ENCODE data around the gene TGFB1.

The TGFB1 gene

GRCh38 chr19:41299755-41300089, 54.0 kb downstream of the TGFB1 start:
- H2AK5ac ChIP-seq (ENCODE audit: low read length), result no peak overlapping the region
- no peak overlapping the region for H2BK15ac ChIP-seq (replicated peaks; ENCODE audit: low read depth)
- H3K27me3 ChIP-seq (ENCODE audit: insufficient read depth, low read length, poor library complexity), result no peaks in the 10 kb centered on the region
- no peak overlapping the region for H3K23ac ChIP-seq (ENCODE audit: low read length)
- H4K5ac ChIP-seq (ENCODE audit: low read length), result no peak overlapping the region
- no peak overlapping the region for H3K4ac ChIP-seq (ENCODE audit: low read depth, low read length)
- H2BK5ac ChIP-seq (ENCODE audit: low read length), result no peak overlapping the region
- no peak overlapping the region for H4K8ac ChIP-seq (ENCODE audit: low read depth, low read length)
- no peaks in the 10 kb centered on the region for H3K4me1 ChIP-seq (ENCODE audit: control insufficient read depth, low read depth, low read length)
- H3K18ac ChIP-seq (ENCODE audit: low read length), result no peak overlapping the region
- H3K4me2 ChIP-seq (ENCODE audit: low read length), result no peak overlapping the region
- peaks cover 66% of the 10 kb centered on the region for H3K36me3 ChIP-seq (ENCODE audit: control insufficient read depth, insufficient read depth, low read length)
- no peak overlapping the region for H3K9ac ChIP-seq (ENCODE audit: low read length)
- H3K79me2 ChIP-seq (ENCODE audit: control insufficient read depth, insufficient read depth, low read length), result no peaks in the 10 kb centered on the region
- no peak for DNase-seq
- H3K79me1 ChIP-seq (ENCODE audit: low read length), result peaks cover 14% of the 10 kb centered on the region
- WGBS (ENCODE audit: extremely low coverage, insufficient coverage, low lambda C conversion rate), result no CpG with 5 or more reads among the region's 4 CpGs
- no peak overlapping the region for H3K56ac ChIP-seq (ENCODE audit: low read length)
- no peak overlapping the region for H3K4me3 ChIP-seq (ENCODE audit: low read length)
- no peak overlapping the region for H3K27ac ChIP-seq (ENCODE audit: low read depth, low read length)
- no peak overlapping the region for H2BK120ac ChIP-seq (ENCODE audit: low read depth, low read length)

DNA sequence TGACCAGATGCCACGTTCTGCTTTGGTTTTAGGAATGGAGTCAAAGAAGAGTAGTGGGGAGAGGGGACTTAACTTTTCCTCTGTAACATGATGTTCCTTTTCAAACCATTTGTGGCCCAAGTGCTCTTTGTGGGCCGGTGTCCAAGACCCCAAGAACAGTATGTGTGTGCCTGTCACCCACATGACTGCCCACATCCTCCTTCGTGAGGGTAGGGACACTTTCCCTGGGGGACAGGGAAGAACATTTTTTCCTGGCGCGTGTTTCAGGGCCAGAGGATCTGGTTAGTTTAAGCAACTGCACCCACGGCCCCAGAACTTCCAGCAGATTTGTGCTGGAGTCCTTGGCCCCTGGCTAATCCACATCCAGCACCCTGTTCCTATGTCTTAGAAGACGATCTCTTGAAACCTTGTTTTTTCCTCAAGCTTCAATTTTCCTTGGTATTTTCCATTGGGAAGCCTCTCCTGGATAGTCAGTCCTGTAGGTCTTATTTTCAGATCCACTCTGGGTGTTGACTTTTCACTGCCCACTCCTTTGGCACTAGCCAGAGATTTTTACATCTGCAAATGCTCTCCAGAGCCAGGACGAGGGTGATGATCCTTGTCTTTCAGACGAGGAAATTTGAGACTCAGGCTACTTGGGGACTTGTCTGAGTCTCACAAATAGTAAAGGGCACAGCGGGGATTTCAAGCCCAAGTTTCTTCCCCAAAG, 54.5 kb downstream of the TGFB1 start:
- no peak overlapping the region for H2AK5ac ChIP-seq (ENCODE audit: low read length)
- WGBS (ENCODE audit: extremely low coverage, insufficient coverage, low lambda C conversion rate), result no CpG with 5 or more reads among the region's 10 CpGs
- no peak overlapping the region for H2BK5ac ChIP-seq (ENCODE audit: low read length)
- H2BK120ac ChIP-seq (ENCODE audit: low read depth, low read length), result no peak overlapping the region
- no peak overlapping the region for H3K9ac ChIP-seq (ENCODE audit: low read length)
- no peak overlapping the region for H3K23ac ChIP-seq (ENCODE audit: low read length)
- H3K36me3 ChIP-seq (ENCODE audit: control insufficient read depth, insufficient read depth, low read length), result peaks cover 65% of the 10 kb centered on the region
- H4K5ac ChIP-seq (ENCODE audit: low read length), result no peak overlapping the region
- H3K4me3 ChIP-seq (ENCODE audit: low read length), result no peak overlapping the region
- H3K4me1 ChIP-seq (ENCODE audit: control insufficient read depth, low read depth, low read length), result no peaks in the 10 kb centered on the region
- H2BK15ac ChIP-seq (replicated peaks; ENCODE audit: low read depth), result no peak overlapping the region
- H3K79me1 ChIP-seq (ENCODE audit: low read length), result peaks cover 15% of the 10 kb centered on the region
- no peak overlapping the region for H3K4me2 ChIP-seq (ENCODE audit: low read length)
- H3K27me3 ChIP-seq (ENCODE audit: insufficient read depth, low read length, poor library complexity), result no peaks in the 10 kb centered on the region
- DNase-seq, result no peak
- no peak overlapping the region for H3K4ac ChIP-seq (ENCODE audit: low read depth, low read length)
- H3K79me2 ChIP-seq (ENCODE audit: control insufficient read depth, insufficient read depth, low read length), result no peaks in the 10 kb centered on the region
- H3K27ac ChIP-seq (ENCODE audit: low read depth, low read length), result no peak overlapping the region
- H3K56ac ChIP-seq (ENCODE audit: low read length), result no peak overlapping the region
- H3K18ac ChIP-seq (ENCODE audit: low read length), result no peak overlapping the region
- no peak overlapping the region for H4K8ac ChIP-seq (ENCODE audit: low read depth, low read length)

GRCh38 chr19:41298348-41298964, 55.3 kb downstream of the TGFB1 start:
- Histone ChIP-seq H3K23ac (ENCODE audit: low read length) (no peak overlapping the region), H2BK15ac (replicated peaks; ENCODE audit: low read depth) (no peak overlapping the region), H3K9ac (ENCODE audit: low read length) (no peak overlapping the region), H3K27me3 (ENCODE audit: insufficient read depth, low read length, poor library complexity) (no peaks in the 10 kb centered on the region), H2BK5ac (ENCODE audit: low read length) (no peak overlapping the region), H3K56ac (ENCODE audit: low read length) (no peak overlapping the region), H3K79me1 (ENCODE audit: low read length) (peaks cover 17% of the 10 kb centered on the region), H3K36me3 (ENCODE audit: control insufficient read depth, insufficient read depth, low read length) (peaks cover 62% of the 10 kb centered on the region), H3K18ac (ENCODE audit: low read length) (no peak overlapping the region), H2BK120ac (ENCODE audit: low read depth, low read length) (no peak overlapping the region), H2AK5ac (ENCODE audit: low read length) (no peak overlapping the region), H3K4me2 (ENCODE audit: low read length) (no peak overlapping the region), H3K4me3 (ENCODE audit: low read length) (no peak overlapping the region), H3K4me1 (ENCODE audit: control insufficient read depth, low read depth, low read length) (no peaks in the 10 kb centered on the region), H4K5ac (ENCODE audit: low read length) (no peak overlapping the region), H3K4ac (ENCODE audit: low read depth, low read length) (no peak overlapping the region), H3K27ac (ENCODE audit: low read depth, low read length) (no peak overlapping the region), H3K79me2 (ENCODE audit: control insufficient read depth, insufficient read depth, low read length) (no peaks in the 10 kb centered on the region), H4K8ac (ENCODE audit: low read depth, low read length) (no peak overlapping the region)
- no CpG with 5 or more reads among the region's 4 CpGs for WGBS (ENCODE audit: extremely low coverage, insufficient coverage, low lambda C conversion rate)
- peak; percentile 80 for DNase-seq

- Histone ChIP-seq H3K36me3 (ENCODE audit: control insufficient read depth, insufficient read depth, low read length) (peaks cover 62% of the 10 kb centered on the region), H3K79me1 (ENCODE audit: low read length) (peaks cover 17% of the 10 kb centered on the region), H2BK120ac (ENCODE audit: low read depth, low read length) (no peak overlapping the region), H3K4ac (ENCODE audit: low read depth, low read length) (no peak overlapping the region), H3K79me2 (ENCODE audit: control insufficient read depth, insufficient read depth, low read length) (no peaks in the 10 kb centered on the region), H3K4me3 (ENCODE audit: low read length) (no peak overlapping the region), H2BK15ac (replicated peaks; ENCODE audit: low read depth) (no peak overlapping the region), H3K23ac (ENCODE audit: low read length) (no peak overlapping the region), H2AK5ac (ENCODE audit: low read length) (no peak overlapping the region), H3K9ac (ENCODE audit: low read length) (no peak overlapping the region), H3K56ac (ENCODE audit: low read length) (no peak overlapping the region), H3K27me3 (ENCODE audit: insufficient read depth, low read length, poor library complexity) (no peaks in the 10 kb centered on the region), H3K27ac (ENCODE audit: low read depth, low read length) (no peak overlapping the region), H4K5ac (ENCODE audit: low read length) (no peak overlapping the region), H2BK5ac (ENCODE audit: low read length) (no peak overlapping the region), H4K8ac (ENCODE audit: low read depth, low read length) (no peak overlapping the region), H3K4me1 (ENCODE audit: control insufficient read depth, low read depth, low read length) (no peaks in the 10 kb centered on the region), H3K4me2 (ENCODE audit: low read length) (no peak overlapping the region), H3K18ac (ENCODE audit: low read length) (no peak overlapping the region)
- no CpG with 5 or more reads among the region's 7 CpGs for WGBS (ENCODE audit: extremely low coverage, insufficient coverage, low lambda C conversion rate)
- DNase-seq, result no peak
Observed at GRCh38 chr19:41297628-41298347, 55.9 kb downstream of the TGFB1 start.

DNA sequence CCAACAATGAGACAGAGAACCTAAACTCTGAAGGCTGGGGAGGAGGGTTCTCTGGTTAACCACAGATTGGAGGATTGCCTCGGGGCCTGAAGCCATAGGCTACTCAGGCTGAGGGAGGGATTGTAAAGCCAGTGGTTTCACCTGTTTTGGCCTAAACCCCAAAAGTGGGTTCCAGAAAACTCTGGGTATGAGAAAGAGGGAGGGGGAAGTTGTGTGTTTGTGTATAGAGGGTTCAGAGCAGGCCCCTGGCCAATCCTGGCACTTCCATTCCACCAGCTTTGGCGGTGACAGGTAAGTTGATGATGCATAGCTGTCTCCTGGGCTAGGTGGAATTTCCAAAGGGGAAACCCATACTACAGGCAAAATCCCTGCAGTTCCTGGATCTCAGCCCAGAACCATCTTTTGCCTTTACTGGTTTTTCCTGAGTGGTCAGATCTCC, 57.3 kb downstream of the TGFB1 start:
- Histone ChIP-seq H3K4me1 (ENCODE audit: control insufficient read depth, low read depth, low read length) (no peaks in the 10 kb centered on the region), H2AK5ac (ENCODE audit: low read length) (no peak overlapping the region), H3K9ac (ENCODE audit: low read length) (no peak overlapping the region), H3K23ac (ENCODE audit: low read length) (no peak overlapping the region), H4K8ac (ENCODE audit: low read depth, low read length) (no peak overlapping the region), H3K79me1 (ENCODE audit: low read length) (peaks cover 20% of the 10 kb centered on the region), H3K4me2 (ENCODE audit: low read length) (no peak overlapping the region), H3K27ac (ENCODE audit: low read depth, low read length) (no peak overlapping the region), H3K79me2 (ENCODE audit: control insufficient read depth, insufficient read depth, low read length) (no peaks in the 10 kb centered on the region), H3K18ac (ENCODE audit: low read length) (no peak overlapping the region), H4K5ac (ENCODE audit: low read length) (no peak overlapping the region), H3K36me3 (ENCODE audit: control insufficient read depth, insufficient read depth, low read length) (peaks cover 66% of the 10 kb centered on the region), H2BK5ac (ENCODE audit: low read length) (no peak overlapping the region), H3K56ac (ENCODE audit: low read length) (no peak overlapping the region), H3K4ac (ENCODE audit: low read depth, low read length) (no peak overlapping the region), H2BK120ac (ENCODE audit: low read depth, low read length) (no peak overlapping the region), H3K4me3 (ENCODE audit: low read length) (no peak overlapping the region), H2BK15ac (replicated peaks; ENCODE audit: low read depth) (no peak overlapping the region), H3K27me3 (ENCODE audit: insufficient read depth, low read length, poor library complexity) (no peaks in the 10 kb centered on the region)
- no peak for DNase-seq
- no CpG with 5 or more reads among the region's 2 CpGs for WGBS (ENCODE audit: extremely low coverage, insufficient coverage, low lambda C conversion rate)
